Stimulated activated CD4-positive, alpha-beta T cell treated with anti-CD3 and anti-CD28 coated beads, Interleukin-15, amount 100 ng/mL, for 24 hours (primary cell): Measurements from ENCODE around the gene CCDC91.
"Not testable (repeated sequence)": the region's sequence is repeated elsewhere in the genome, so short reads cannot be mapped to it uniquely, and the experiment has no call there.

Experiments used
- DNase-seq: peaks from one replicate; pipeline ENCODE4 v3.0.0-alpha.2; 2020

CCDC91 gene

GRCh38 chr12:28303192-28303591 is 112.9 kb downstream of the CCDC91 start:
- DNase-seq, result no peak

- no peak for DNase-seq
Observed at GRCh38 chr12:28306535-28306934, 116.3 kb downstream of the CCDC91 start.

- DNase-seq, result no peak
Observed at GRCh38 chr12:28308891-28309290, 118.6 kb downstream of the CCDC91 start.

- no peak for DNase-seq
Observed at GRCh38 chr12:28313631-28314030, 123.4 kb downstream of the CCDC91 start.

- DNase-seq, result no peak
Observed at GRCh38 chr12:28316049-28316448, 125.8 kb downstream of the CCDC91 start.

GRCh38 chr12:28318273-28318672 is 128.0 kb downstream of the CCDC91 start:
- no peak for DNase-seq

GRCh38 chr12:28320353-28320752 is 130.1 kb downstream of the CCDC91 start:
- DNase-seq, result no peak

- DNase-seq, result no peak
Observed at GRCh38 chr12:28327722-28328121, 137.5 kb downstream of the CCDC91 start.

GRCh38 chr12:28328967-28329366 is 138.7 kb downstream of the CCDC91 start:
- no peak for DNase-seq

GRCh38 chr12:28329727-28330126 is 139.5 kb downstream of the CCDC91 start:
- not testable (repeated sequence) for DNase-seq

- not testable (repeated sequence) for DNase-seq
Observed at GRCh38 chr12:28330232-28330631, 140.0 kb downstream of the CCDC91 start.

GRCh38 chr12:28331130-28331529 is 140.9 kb downstream of the CCDC91 start:
- DNase-seq, result no peak

- DNase-seq, result no peak
Observed at GRCh38 chr12:28340261-28341045, 150.2 kb downstream of the CCDC91 start.

- DNase-seq, result no peak
Observed at GRCh38 chr12:28343713-28344112, 153.5 kb downstream of the CCDC91 start.

GRCh38 chr12:28346567-28346966 is 156.3 kb downstream of the CCDC91 start:
- no peak for DNase-seq

GRCh38 chr12:28349196-28349595 is 158.9 kb downstream of the CCDC91 start:
- no peak for DNase-seq

GRCh38 chr12:28350502-28350901 is 160.2 kb downstream of the CCDC91 start:
- no peak for DNase-seq

GRCh38 chr12:28351414-28351813 is 161.2 kb downstream of the CCDC91 start:
- no peak for DNase-seq

GRCh38 chr12:28355161-28355560 is 164.9 kb downstream of the CCDC91 start:
- DNase-seq, result no peak

GRCh38 chr12:28360253-28360652 is 170.0 kb downstream of the CCDC91 start:
- DNase-seq, result no peak

GRCh38 chr12:28367326-28367725 is 177.1 kb downstream of the CCDC91 start:
- DNase-seq, result no peak

- no peak for DNase-seq
Observed at GRCh38 chr12:28367993-28368392, 177.7 kb downstream of the CCDC91 start.

- no peak for DNase-seq
Observed at GRCh38 chr12:28369483-28369882, 179.2 kb downstream of the CCDC91 start.

- no peak for DNase-seq
Observed at GRCh38 chr12:28374556-28374955, 184.3 kb downstream of the CCDC91 start.

GRCh38 chr12:28378736-28379135 is 188.5 kb downstream of the CCDC91 start:
- DNase-seq, result no peak
